ENCODE data around the gene LY6G5B. TPM values are rescaled to one million over a fixed set of nuclear protein-coding genes. Genes with fewer than 3 reads are reported as not detected.

LY6G5B gene
- total and polyA plus RNA-seq, 2 of the 4 experiments (the other 2 are of a cell fraction), result 2.2 to 13.6 TPM

DNA sequence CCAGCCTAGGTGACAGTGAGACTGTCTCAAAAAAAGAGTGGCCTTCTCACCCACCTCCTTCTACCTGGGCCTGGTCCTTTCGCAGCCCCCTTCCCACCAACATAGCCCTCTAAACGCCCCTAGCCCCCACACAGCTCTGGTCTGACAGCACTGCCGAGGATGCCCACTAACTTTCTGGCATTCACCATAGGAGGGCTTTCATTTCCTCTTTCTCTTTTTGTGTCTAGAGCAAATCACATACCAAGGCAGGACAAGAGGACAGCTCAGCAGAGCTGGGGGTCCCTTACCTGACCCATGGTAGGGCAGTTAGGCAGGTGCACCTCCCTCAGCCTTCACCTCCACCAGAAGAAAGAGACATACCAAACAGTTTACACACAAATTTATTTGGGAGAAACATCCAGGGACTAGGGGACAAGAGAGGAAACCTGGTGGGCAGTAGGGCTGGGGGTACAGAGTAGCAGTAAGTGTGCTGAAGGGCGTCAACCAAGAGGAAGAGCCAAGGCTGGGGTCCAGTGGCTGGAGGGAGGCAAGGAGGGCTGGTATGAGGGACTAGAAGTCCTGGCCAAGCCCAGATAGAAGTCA is 6.6 kb downstream of the LY6G5B start:
- CTCF ChIA-PET, result no interaction called here
- dilution Hi-C loops (cut with HindIII; ENCODE audit: low sequenced_read_pairs, unreplicated experiment), result no loop called here

More for the DNA sequence above, 6.6 kb downstream of the LY6G5B start:
- no peak overlapping the region for H3K4me2 ChIP-seq (ENCODE audit: low read depth, low read length)
- no peak overlapping the region for H3K14ac ChIP-seq (replicated peaks; ENCODE audit: low read depth, low read length)
- no peak overlapping the region for H3K4me3 ChIP-seq (ENCODE audit: insufficient read depth, low read depth, low read length)
- H3K18ac ChIP-seq (ENCODE audit: low read depth, low read length), result no peak overlapping the region
- H2AFZ ChIP-seq (replicated peaks; ENCODE audit: low read length, poor library complexity), result peak overlapping the region; percentile 28
- H2BK15ac ChIP-seq (ENCODE audit: low read depth, low read length), result no peak overlapping the region
- POLR2A ChIA-PET (ENCODE audit: unreplicated experiment), result no interaction called here
- H3K79me1 ChIP-seq (ENCODE audit: low read depth in 1 of 2, low read length in 2 of 2), result peaks cover 0 to 4% of the 10 kb centered on the region in 2 experiments; a peak in 1 of 4 replicates
- no peak overlapping the region for H2BK20ac ChIP-seq (ENCODE audit: low read depth, low read length)
- peaks cover 20% of the 10 kb centered on the region for H3K36me3 ChIP-seq (ENCODE audit: control insufficient read depth, insufficient read depth, low read length)
- H3K56ac ChIP-seq (ENCODE audit: extremely low read depth, insufficient read depth, low read length), result no peak overlapping the region
- TF ChIP-seq MXI1 (IDR thresholded peaks at IDR 0.05; ENCODE audit: borderline replicate concordance, low read depth, low read length), result no peak
- no peak for ATAC-seq (ENCODE audit: low read depth)
- H3K23ac ChIP-seq (ENCODE audit: low read depth, low read length), result no peak overlapping the region
- H2AK5ac ChIP-seq (ENCODE audit: low read depth, low read length), result no peak overlapping the region; the same call in 1 of the 2 replicates
- no peak overlapping the region for H4K91ac ChIP-seq (ENCODE audit: insufficient read depth, low read depth, low read length)
- no peak overlapping the region for H2BK5ac ChIP-seq (ENCODE audit: low read depth, low read length, poor library complexity, severe bottlenecking)
- no peaks in the 10 kb centered on the region for H3K9me1 ChIP-seq (ENCODE audit: insufficient read depth, low read length)
- BruUV-seq (replicated peaks), result no TSS peak
- no peak for DNase-seq
- intact Hi-C loops (cut with micrococcal nuclease) (no loop called here), in situ Hi-C loops (cut with MboI; ENCODE audit: low sequenced_read_pairs) (no loop called here)
- H2BK120ac ChIP-seq (ENCODE audit: low read depth, low read length), result no peak overlapping the region
- H3K9me3 ChIP-seq (ENCODE audit: control insufficient read depth, insufficient read depth, low read length), result no peaks in the 10 kb centered on the region
- H3K4ac ChIP-seq (ENCODE audit: low read depth, low read length), result no peak overlapping the region
- peaks cover 7% of the 10 kb centered on the region for H3K4me1 ChIP-seq (ENCODE audit: control insufficient read depth, insufficient read depth, low read length)
- 63% methylated on average over 2 of the region's 4 CpGs; no CpG with 5 or more reads in 1 of the 2 experiments for WGBS, 2 experiments (ENCODE audit: extremely low coverage in 2 of 2, insufficient read length in 1 of 2)
- no peak overlapping the region for H2AK9ac ChIP-seq (replicated peaks; ENCODE audit: low read depth, low read length, poor library complexity)
- no peaks in the 10 kb centered on the region for H3K27me3 ChIP-seq (ENCODE audit: control insufficient read depth, insufficient read depth, low read length)
- no peak overlapping the region for H4K5ac ChIP-seq (ENCODE audit: low read depth, low read length)
- no peak overlapping the region for H3K27ac ChIP-seq (ENCODE audit: insufficient read depth, low read length)
- no peak overlapping the region for H4K8ac ChIP-seq (ENCODE audit: low read depth in 2 of 2, low read length in 2 of 2)
- H3K9ac ChIP-seq (ENCODE audit: low read depth, low read length), result no peak overlapping the region
- no peaks in the 10 kb centered on the region for H4K20me1 ChIP-seq (ENCODE audit: insufficient read depth, low read length)

All from IMR-90 (cell line).